Measurements from ENCODE around the gene SYCP2L.

- TF ChIP-seq GATA2 (IDR thresholded peaks at IDR 0.05; ENCODE audit: low read depth, low read length) (no peak), GATA3 (IDR thresholded peaks at IDR 0.05; ENCODE audit: low read depth, low read length) (no peak)
Observed at GRCh38 chr6:10896691-10897090, 9.8 kb downstream of the SYCP2L start.
